Endometrium (tissue), 2 donors: ENCODE data around the gene RNF26.

ENCODE experiments used
- FAIRE-seq: peaks from 2 replicates; lab custom pipeline; 2012; peaks lifted over from hg19 to GRCh38; lab: Jason Lieb, UNC
- donor health status: control.
- donor health status: control.

Gene RNF26

GRCh38 chr11:119336744-119337469 lies 2.6 kb downstream of the RNF26 start:
- FAIRE-seq = no peak

- no peak for FAIRE-seq
Measured at GRCh38 chr11:119337581-119338317, 3.4 kb downstream of the RNF26 start.

- FAIRE-seq = peak; percentile 69
Measured at GRCh38 chr11:119338318-119338890, 4.1 kb downstream of the RNF26 start.

- no peak for FAIRE-seq
Measured at GRCh38 chr11:119338965-119339588, 4.8 kb downstream of the RNF26 start.

GRCh38 chr11:119339589-119340334 lies 5.4 kb downstream of the RNF26 start:
- no peak for FAIRE-seq

GRCh38 chr11:119340335-119341221 lies 6.3 kb downstream of the RNF26 start, which contains the start of gene C1QTNF5:
C1QTNF5 (minus strand) TSS chr11:119340883; CDS start chr11:119340397, 486 bp downstream.
- FAIRE-seq = no peak

- FAIRE-seq = no peak
Measured at GRCh38 chr11:119341222-119342022, 7.1 kb downstream of the RNF26 start.

- no peak for FAIRE-seq
Measured at GRCh38 chr11:119342023-119342300, 7.6 kb downstream of the RNF26 start.

- no peak for FAIRE-seq
Measured at GRCh38 chr11:119342362-119343130, 8.2 kb downstream of the RNF26 start.

- FAIRE-seq = no peak
Measured at GRCh38 chr11:119343726-119344125, 9.4 kb downstream of the RNF26 start.

- no peak for FAIRE-seq
Measured at GRCh38 chr11:119344291-119345010, 10.1 kb downstream of the RNF26 start.

GRCh38 chr11:119345685-119346084 lies 11.4 kb downstream of the RNF26 start:
- FAIRE-seq = no peak

- no peak for FAIRE-seq
Measured at GRCh38 chr11:119346605-119347004, 12.3 kb downstream of the RNF26 start, which contains the start of gene MFRP. MFRP (minus strand) TSS chr11:119346705; CDS start chr11:119346513, 192 bp downstream.

GRCh38 chr11:119347242-119347641 lies 12.9 kb downstream of the RNF26 start:
- no peak for FAIRE-seq

- FAIRE-seq = no peak
Measured at GRCh38 chr11:119347940-119348605, 13.7 kb downstream of the RNF26 start.

- FAIRE-seq = no peak
Measured at GRCh38 chr11:119350302-119350701, 16.0 kb downstream of the RNF26 start.

GRCh38 chr11:119351232-119351631 lies 16.9 kb downstream of the RNF26 start:
- no peak for FAIRE-seq

GRCh38 chr11:119352857-119353260 lies 18.5 kb downstream of the RNF26 start:
- FAIRE-seq = no peak
